Measurements from ENCODE around the gene WDR12.
A peak's percentile ranks its signal among the peaks of the same experiment; 100 is the strongest.
"Not testable (repeated sequence)": the region's sequence is repeated elsewhere in the genome, so short reads cannot be mapped to it uniquely, and the experiment has no call there.

The WDR12 gene

GRCh38 chr2:202912342-202913201, 1.1 kb upstream of the WDR12 start:
- Mint-ChIP-seq H3K27ac (peak overlapping the region; percentile 97), H3K4me3 (peak overlapping the region; percentile 99), H3K36me3 (ENCODE audit: low read depth) (peaks cover 10% of the 10 kb centered on the region), H3K4me1 (peaks cover 41% of the 10 kb centered on the region)
- DNase-seq (peak; percentile 10), ATAC-seq (peak; percentile 57)
- not testable (repeated sequence) for H3K27me3 Mint-ChIP-seq, H3K9me3 Mint-ChIP-seq

GRCh38 chr2:202911203-202911511, 316 bp downstream of the WDR12 start:
- Mint-ChIP-seq H3K4me1 (peaks cover 41% of the 10 kb centered on the region), H3K27ac (peak overlapping the region; percentile 97), H3K27me3 (no peaks in the 10 kb centered on the region)

GRCh38 chr2:202910698-202911097, 775 bp downstream of the WDR12 start:
- H3K27me3 Mint-ChIP-seq, result no peaks in the 10 kb centered on the region

More at GRCh38 chr2:202911203-202911511, 316 bp downstream of the WDR12 start:
- Mint-ChIP-seq H3K36me3 (ENCODE audit: low read depth) (peaks cover 22% of the 10 kb centered on the region), H3K4me3 (peak overlapping the region; percentile 99), H3K9me3 (no peaks in the 10 kb centered on the region)
- peak; percentile 22 for ATAC-seq
- DNase-seq, result no peak

GRCh38 chr2:202910250-202910649, 1.2 kb downstream of the WDR12 start:
- not testable (repeated sequence) for H3K9me3 Mint-ChIP-seq, DNase-seq, ATAC-seq, H3K27me3 Mint-ChIP-seq
- peaks cover 30% of the 10 kb centered on the region for H3K36me3 Mint-ChIP-seq (ENCODE audit: low read depth)
- peak overlapping the region; percentile 97 for H3K27ac Mint-ChIP-seq
- H3K4me1 Mint-ChIP-seq, result peaks cover 41% of the 10 kb centered on the region
- H3K4me3 Mint-ChIP-seq, result peak overlapping the region; percentile 99

More at GRCh38 chr2:202910698-202911097, 775 bp downstream of the WDR12 start:
- Mint-ChIP-seq H3K4me3 (peak overlapping the region; percentile 99), H3K27ac (peak overlapping the region; percentile 97), H3K36me3 (ENCODE audit: low read depth) (peaks cover 26% of the 10 kb centered on the region), H3K9me3 (no peaks in the 10 kb centered on the region), H3K4me1 (peaks cover 41% of the 10 kb centered on the region)
- no peak for DNase-seq
- ATAC-seq, result no peak

GRCh38 chr2:202909394-202910192, 1.9 kb downstream of the WDR12 start:
- Mint-ChIP-seq H3K36me3 (ENCODE audit: low read depth) (peaks cover 34% of the 10 kb centered on the region), H3K4me1 (peaks cover 42% of the 10 kb centered on the region), H3K9me3 (no peaks in the 10 kb centered on the region), H3K27ac (peak overlapping the region; percentile 35), H3K4me3 (peak overlapping the region; percentile 99), H3K27me3 (no peaks in the 10 kb centered on the region)
- ATAC-seq (no peak), DNase-seq (no peak)

GRCh38 chr2:202908186-202908585, 3.3 kb downstream of the WDR12 start:
- Mint-ChIP-seq H3K4me3 (no peak overlapping the region), H3K36me3 (ENCODE audit: low read depth) (peaks cover 43% of the 10 kb centered on the region), H3K27ac (no peak overlapping the region), H3K9me3 (no peaks in the 10 kb centered on the region), H3K4me1 (peaks cover 42% of the 10 kb centered on the region), H3K27me3 (no peaks in the 10 kb centered on the region)
- DNase-seq (no peak), ATAC-seq (no peak)

- DNase-seq, H3K4me3 Mint-ChIP-seq, H3K9me3 Mint-ChIP-seq, H3K27me3 Mint-ChIP-seq, ATAC-seq, H3K27ac Mint-ChIP-seq: not testable (repeated sequence)
- Mint-ChIP-seq H3K4me1 (peaks cover 28% of the 10 kb centered on the region), H3K36me3 (ENCODE audit: low read depth) (peaks cover 48% of the 10 kb centered on the region)
These were observed 6.0 kb downstream of the WDR12 start for GRCh38 chr2:202905507-202905906.

- H3K27ac Mint-ChIP-seq, result no peak overlapping the region
- H3K27me3 Mint-ChIP-seq, result no peaks in the 10 kb centered on the region
- H3K4me3 Mint-ChIP-seq, result no peak overlapping the region
- no peaks in the 10 kb centered on the region for H3K9me3 Mint-ChIP-seq
- H3K4me1 Mint-ChIP-seq, result no peaks in the 10 kb centered on the region
- H3K36me3 Mint-ChIP-seq (ENCODE audit: low read depth), result peaks cover 40% of the 10 kb centered on the region
- DNase-seq, result no peak
- ATAC-seq, result no peak
These were observed 26.3 kb downstream of the WDR12 start for GRCh38 chr2:202885190-202885589.

- no peaks in the 10 kb centered on the region for H3K4me1 Mint-ChIP-seq
- no peak overlapping the region for H3K27ac Mint-ChIP-seq
- no peak overlapping the region for H3K4me3 Mint-ChIP-seq
- DNase-seq (no peak), ATAC-seq (no peak)
- peaks cover 31% of the 10 kb centered on the region for H3K36me3 Mint-ChIP-seq (ENCODE audit: low read depth)
- H3K9me3 Mint-ChIP-seq, result no peaks in the 10 kb centered on the region
- no peaks in the 10 kb centered on the region for H3K27me3 Mint-ChIP-seq
These were observed 27.3 kb downstream of the WDR12 start for GRCh38 chr2:202883987-202884675.

- Mint-ChIP-seq H3K36me3 (ENCODE audit: low read depth) (peaks cover 24% of the 10 kb centered on the region), H3K4me1 (no peaks in the 10 kb centered on the region), H3K27ac (no peak overlapping the region), H3K27me3 (no peaks in the 10 kb centered on the region), H3K4me3 (no peak overlapping the region), H3K9me3 (no peaks in the 10 kb centered on the region)
- ATAC-seq, result no peak
- no peak for DNase-seq
These were observed 29.9 kb downstream of the WDR12 start for GRCh38 chr2:202881570-202881969.

GRCh38 chr2:202877699-202878098, 33.8 kb downstream of the WDR12 start:
- DNase-seq (no peak), ATAC-seq (no peak)
- no peak overlapping the region for H3K4me3 Mint-ChIP-seq
- no peaks in the 10 kb centered on the region for H3K9me3 Mint-ChIP-seq
- H3K27ac Mint-ChIP-seq, result no peak overlapping the region
- H3K27me3 Mint-ChIP-seq, result no peaks in the 10 kb centered on the region
- peaks cover 9% of the 10 kb centered on the region for H3K36me3 Mint-ChIP-seq (ENCODE audit: low read depth)
- peaks cover 2% of the 10 kb centered on the region for H3K4me1 Mint-ChIP-seq

- Mint-ChIP-seq H3K27me3 (no peaks in the 10 kb centered on the region), H3K4me1 (peaks cover 11% of the 10 kb centered on the region), H3K27ac (peak within 1 kb of the TSS; percentile 85), H3K4me3 (peak within 1 kb of the TSS; percentile 88), H3K9me3 (no peaks in the 10 kb centered on the region), H3K36me3 (ENCODE audit: low read depth) (no peaks in the 10 kb centered on the region)
- ATAC-seq (peak; percentile 84), DNase-seq (peak; percentile 66)
These were observed 40.0 kb downstream of the WDR12 start, which contains the start of gene ICA1L for GRCh38 chr2:202871300-202872141. TSS of gene ICA1L (minus strand) at chr2:202871766. CDS start at chr2:202829009, 42,757 bp downstream.

- DNase-seq (peak; percentile 65), ATAC-seq (peak; percentile 69)
- peak overlapping the region; percentile 88 for H3K4me3 Mint-ChIP-seq
- H3K27ac Mint-ChIP-seq, result peak overlapping the region; percentile 85
- no peaks in the 10 kb centered on the region for H3K9me3 Mint-ChIP-seq
- H3K4me1 Mint-ChIP-seq, result peaks cover 11% of the 10 kb centered on the region
- no peaks in the 10 kb centered on the region for H3K27me3 Mint-ChIP-seq
- H3K36me3 Mint-ChIP-seq (ENCODE audit: low read depth), result no peaks in the 10 kb centered on the region
These were observed 40.8 kb downstream of the WDR12 start for GRCh38 chr2:202870431-202871299.

Data from activated naive CD8-positive, alpha-beta T cell treated with anti-CD3 and anti-CD28 coated beads, Interleukin-2, amount 50 U/mL, for 24 hours (primary cell).